ENCODE data around the gene MRPS9. TPM values are rescaled to one million over a fixed set of nuclear protein-coding genes. Genes with fewer than 3 reads are reported as not detected.

The MRPS9 gene
- total RNA-seq, 1 experiment from 2014 or later, result 49.7 TPM

- Histone ChIP-seq H3K27me3 (ENCODE audit: insufficient read depth, low read length) (no peaks in the 10 kb centered on the region), H3K4me3 (replicated peaks in 1 of 2; ENCODE audit: low read depth in 1 of 2, low read length in 2 of 2) (no peak overlapping the region), H3K36me3 (ENCODE audit: control insufficient read depth in 1 of 2, insufficient read depth in 2 of 2, low read length in 2 of 2) (no peaks in the 10 kb centered on the region), H3K27ac (ENCODE audit: low read depth, low read length) (no peak overlapping the region), H3K4me2 (ENCODE audit: low read length) (no peak overlapping the region), H3K9me3 (ENCODE audit: control insufficient read depth in 1 of 2, insufficient read depth in 1 of 2, low read depth in 1 of 2, low read length in 2 of 2) (no peaks in the 10 kb centered on the region), H3K9me2 (ENCODE audit: insufficient read depth) (no peaks in the 10 kb centered on the region), H2AFZ (ENCODE audit: low read depth, low read length, poor library complexity, severe bottlenecking) (no peak overlapping the region), H3K79me2 (ENCODE audit: insufficient read depth, low read length) (no peaks in the 10 kb centered on the region), H4K20me1 (ENCODE audit: insufficient read depth) (no peaks in the 10 kb centered on the region), H3K9ac (ENCODE audit: low read length) (no peak overlapping the region), H3K4me1 (ENCODE audit: control insufficient read depth in 1 of 2, insufficient read depth in 2 of 2, low read length in 2 of 2) (peaks cover 0 to 10% of the 10 kb centered on the region in 2 experiments; a peak in 2 of 4 replicates)
- TF ChIP-seq POLR2A (IDR thresholded peaks at IDR 0.05; ENCODE audit: borderline replicate concordance, extremely low read depth, insufficient read depth, insufficient read length), result no peak
- no peak for TF ChIP-seq CBX3 (IDR thresholded peaks at IDR 0.05; ENCODE audit: low read depth)
- TF ChIP-seq YY1 (IDR thresholded peaks at IDR 0.05; ENCODE audit: extremely low read depth, insufficient replicate concordance, low read depth, low read length), result no peak
- TF ChIP-seq ZBTB33 (IDR thresholded peaks at IDR 0.05; ENCODE audit: extremely low read depth, insufficient replicate concordance, low read length), result no peak
- no peak for TF ChIP-seq ELF1 (IDR thresholded peaks at IDR 0.05; ENCODE audit: borderline replicate concordance, low read depth)
- TF ChIP-seq EZH2phosphoT487 (IDR thresholded peaks at IDR 0.05; ENCODE audit: borderline replicate concordance), result no peak
- no peak for TF ChIP-seq EGR1 (IDR thresholded peaks at IDR 0.05; ENCODE audit: low read depth)
- no peak for TF ChIP-seq ATF3 (IDR thresholded peaks at IDR 0.05)
- TF ChIP-seq SRF (IDR thresholded peaks at IDR 0.05; ENCODE audit: low read depth), result no peak
- TF ChIP-seq TCF7L2 (IDR thresholded peaks at IDR 0.05; ENCODE audit: borderline replicate concordance, extremely low read depth, insufficient read depth, insufficient read length), result no peak
- TF ChIP-seq EZH2 (IDR thresholded peaks at IDR 0.05), result no peak
- ATAC-seq (no peak), DNase-seq (ENCODE audit: low read depth, low spot score) (no peak)
- POLR2A ChIA-PET, result no interaction called here
- RAD21 ChIA-PET (ENCODE audit: low non-redundant PET in 1 of 2, low total read pairs in 2 of 2, uncharacterized antibody in 2 of 2, unreplicated experiment in 2 of 2), result no interaction called here
- no TSS peak for BruUV-seq (replicated peaks)
- CTCF ChIA-PET, result interaction anchor here (0.9 kb wide), 1 partner anchor 40 kb away, joined by 3 read pairs; no protein-coding TSS in a partner anchor
- intact Hi-C loops (cut with micrococcal nuclease), result no loop called here
These were observed 102.3 kb downstream of the MRPS9 start for GRCh38 chr2:105140240-105140568.
